HCT116 (cell line): Measurements from ENCODE around the gene CLEC3B. TPM values are rescaled to one million over a fixed set of nuclear protein-coding genes. Genes with fewer than 3 reads are reported as not detected.
A peak's percentile ranks its signal among the peaks of the same experiment; 100 is the strongest.

Experiments
- ATAC-seq: fragments of 200-7000 bp; cut with Tn5 transposase; 2 replicates; pipeline ENCODE4 v1.9.1; 2020; ENCODE audit warnings: mild to moderate bottlenecking, moderate library complexity
- BruUV-seq: library from RNA; stranded (reverse); fragments of 400-500 nt; replicated peaks from 2 replicates; lab custom pipeline; 2021; lab: Mats Ljungman, UMichigan
- CTCF ChIA-PET: fragments of 300-600 bp; sonication (Branson Sonifier 250); formaldehyde crosslinking; loops from one replicate; lab custom pipeline; 2021; ENCODE audit warnings: antibody characterized with exemption; lab: Charles Lee
- POLR2A ChIA-PET: fragments of 300-600, 350-600 bp; sonication (Branson Sonifier 250); formaldehyde crosslinking; loops from one replicate; lab custom pipeline; 2021; ENCODE audit warnings: antibody characterized with exemption; lab: Charles Lee
- RAD21 ChIA-PET, 2 experiments: fragments of 300-600 bp; sonication (Branson Sonifier 250); formaldehyde crosslinking; loops; one replicate each; lab custom pipeline; 2023; ENCODE audit warnings: low total read pairs in 2 of 2; ENCODE audit not compliant: uncharacterized antibody in 2 of 2, unreplicated experiment in 2 of 2, low non-redundant PET in 1 of 2; lab: Charles Lee
- DNase-seq: peaks from one replicate; pipeline ENCODE4 v3.0.0-alpha.2; 2010; ENCODE audit warnings: low read depth, low spot score
- H2AFZ ChIP-seq: fragments of 200-600 bp; shearing (Covaris generic), sonication (generic); 2 replicates; pipeline ENCODE4 v1.6.1; 2017; ENCODE audit warnings: low read depth, mixed run types, mixed read lengths, antibody characterized with exemption, low read length; ENCODE audit not compliant: poor library complexity, severe bottlenecking
- H3K27ac ChIP-seq: 2 replicates; pipeline ENCODE4 v1.5.1; 2012; ENCODE audit warnings: low read depth, low read length
- H3K27me3 ChIP-seq: fragments of 200-600 bp; sonication (generic); 2 replicates; pipeline ENCODE4 v1.6.1; 2016; ENCODE audit warnings: mixed run types, low read length, mixed read lengths; ENCODE audit not compliant: insufficient read depth
- H3K36me3 ChIP-seq, 2 experiments: fragments of 200-500 bp in 1 of 2; fragments of 200-600 bp in 1 of 2; sonication (Bioruptor generic) in 1 of 2; sonication (generic) in 1 of 2; 2 replicates each; pipeline versions ENCODE4 v1.5.1 to v1.6.1; 2014 to 2016; ENCODE audit warnings: low read length in 2 of 2, inconsistent platforms in 1 of 2, mixed read lengths in 1 of 2, mixed run types in 1 of 2; ENCODE audit not compliant: insufficient read depth in 2 of 2, control insufficient read depth in 1 of 2
- H3K4me1 ChIP-seq, 2 experiments: fragments of 200-600 bp in 1 of 2; sonication (generic) in 1 of 2; 2 replicates each; pipeline versions ENCODE4 v1.5.1 to v1.6.1; 2012 to 2017; ENCODE audit warnings: low read length in 2 of 2, inconsistent platforms in 1 of 2, mild to moderate bottlenecking in 1 of 2, mixed read lengths in 1 of 2, mixed run types in 1 of 2, moderate library complexity in 1 of 2; ENCODE audit not compliant: insufficient read depth in 2 of 2, control insufficient read depth in 1 of 2
- H3K4me2 ChIP-seq: fragments of 200-600 bp; sonication (generic); 2 replicates; pipeline ENCODE4 v1.6.1; 2017; ENCODE audit warnings: mixed run types, low read length, mixed read lengths
- H3K4me3 ChIP-seq, 2 experiments: fragments of 200-600 bp in 1 of 2; sonication (generic) in 1 of 2; replicated peaks in 1 of 2; 2 replicates each; pipeline ENCODE4 v1.5.1; 2011 to 2016; ENCODE audit warnings: low read length in 2 of 2, control low read depth in 1 of 2, low read depth in 1 of 2, mild to moderate bottlenecking in 1 of 2, mixed read lengths in 1 of 2, mixed run types in 1 of 2
- H3K79me2 ChIP-seq: fragments of 200-600 bp; sonication (generic); 2 replicates; pipeline ENCODE4 v1.6.1; 2017; ENCODE audit warnings: mild to moderate bottlenecking, mixed run types, low read length, moderate library complexity, mixed read lengths; ENCODE audit not compliant: insufficient read depth
- H3K9ac ChIP-seq: fragments of 200-600 bp; sonication (generic); 2 replicates; pipeline ENCODE4 v1.6.1; 2016; ENCODE audit warnings: low read length, mixed read lengths
- H3K9me2 ChIP-seq: fragments of 200-600 bp; sonication (generic), shearing (Covaris generic); 2 replicates; pipeline ENCODE4 v1.6.1; 2017; ENCODE audit warnings: mixed run types, mild to moderate bottlenecking, moderate library complexity; ENCODE audit not compliant: insufficient read depth
- H3K9me3 ChIP-seq, 2 experiments: fragments of 200-500 bp in 1 of 2; fragments of 200-600 bp in 1 of 2; sonication (Bioruptor generic) in 1 of 2; sonication (generic) in 1 of 2; 2 replicates each; pipeline ENCODE4 v1.6.1; 2014 to 2017; ENCODE audit warnings: low read length in 2 of 2, mixed read lengths in 2 of 2, inconsistent platforms in 1 of 2, low read depth in 1 of 2, mild to moderate bottlenecking in 1 of 2, mixed run types in 1 of 2, moderate library complexity in 1 of 2; ENCODE audit not compliant: control insufficient read depth in 1 of 2, insufficient read depth in 1 of 2
- H4K20me1 ChIP-seq: fragments of 200-600 bp; sonication (generic), shearing (Covaris generic); 2 replicates; pipeline ENCODE4 v1.6.1; 2017; ENCODE audit warnings: mixed run types, mild to moderate bottlenecking, moderate library complexity; ENCODE audit not compliant: insufficient read depth
- CBX3 ChIP-seq: IDR thresholded peaks from 2 replicates; pipeline ENCODE4 v1.6.1; 2012; ENCODE audit warnings: low read depth
- CEBPB ChIP-seq: IDR thresholded peaks from 2 replicates; pipeline ENCODE4 v1.6.1; 2012; ENCODE audit warnings: low read depth
- EZH2 ChIP-seq: fragments of 200-600 bp; sonication (generic); IDR thresholded peaks from 2 replicates; pipeline ENCODE4 v1.6.1; 2017; ENCODE audit warnings: antibody characterized with exemption, mixed run types
- FOSL1 ChIP-seq: IDR thresholded peaks from 2 replicates; pipeline ENCODE4 v1.6.1; 2012; ENCODE audit warnings: low read depth
- POLR2A ChIP-seq: IDR thresholded peaks from 2 replicates; pipeline ENCODE4 v1.7.0; 2011; ENCODE audit warnings: borderline replicate concordance; ENCODE audit not compliant: insufficient read depth, insufficient read length; ENCODE audit errors: extremely low read depth
- POLR2AphosphoS5 ChIP-seq: IDR thresholded peaks from 2 replicates; pipeline ENCODE4 v1.6.1; 2011; ENCODE audit warnings: mild to moderate bottlenecking, low read depth, low read length, moderate library complexity
- RAD21 ChIP-seq: IDR thresholded peaks from 2 replicates; pipeline ENCODE4 v1.6.1; 2012; ENCODE audit warnings: low read depth, mild to moderate bottlenecking
- SIN3A ChIP-seq: IDR thresholded peaks from 2 replicates; pipeline ENCODE4 v1.6.1; 2012; ENCODE audit warnings: low read depth
- SRF ChIP-seq: IDR thresholded peaks from 2 replicates; pipeline ENCODE4 v1.6.1; 2012; ENCODE audit warnings: low read depth
- intact Hi-C: fragments of 100-400 bp; cut with micrococcal nuclease; formaldehyde crosslinking; loops from 2 replicates; pipeline ENCODE4 v1.10.0; 2022
- total RNA-seq: library from RNA; stranded (reverse); gene quantifications from one replicate; pipeline ENCODE4 v1.2.1, GENCODE V29; 2021; ENCODE audit not compliant: unreplicated experiment
- TF ChIP-seq, protein P1 (sequence below): IDR thresholded peaks from 2 replicates; pipeline ENCODE4 v1.6.1; 2011; ENCODE audit warnings: mild to moderate bottlenecking, low read length, moderate library complexity; ENCODE audit not compliant: insufficient replicate concordance; ENCODE audit errors: extremely low read depth
- TF ChIP-seq, protein P2 (sequence below), 3 experiments: fragments of 200-600 bp in 1 of 3; sonication (generic) in 1 of 3; IDR thresholded peaks in 2 of 3; conservative IDR thresholded peaks in 1 of 3; 2 replicates each; pipeline ENCODE4 v1.5.1; 2012 to 2017; ENCODE audit warnings: low read depth in 2 of 3, low read length in 2 of 3, antibody characterized with exemption in 1 of 3, borderline replicate concordance in 1 of 3, control low read depth in 1 of 3, mild to moderate bottlenecking in 1 of 3, mixed read lengths in 1 of 3, mixed run types in 1 of 3, moderate library complexity in 1 of 3; ENCODE audit not compliant: insufficient read depth in 1 of 3

Gene CLEC3B
- total RNA-seq, 1 experiment from 2014 or later: 0.57 TPM

DNA sequence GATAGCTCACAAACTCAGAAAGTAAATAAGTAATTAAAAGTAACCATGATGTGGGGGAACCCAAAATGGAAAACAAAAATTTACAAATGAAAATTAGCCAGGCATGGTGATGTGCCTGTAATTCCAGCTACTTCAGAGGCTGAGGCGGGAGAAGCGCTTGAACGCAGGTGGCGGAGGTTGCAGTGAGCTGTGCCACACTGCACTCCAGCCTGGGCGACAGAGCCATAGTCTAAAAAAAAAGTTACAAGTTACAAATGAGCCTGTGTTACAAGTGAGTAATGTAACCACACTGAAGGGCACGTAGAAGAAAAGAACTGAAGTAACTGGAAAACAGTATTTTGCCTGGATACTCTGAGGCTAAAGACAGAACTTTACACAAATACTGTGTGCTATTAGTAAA, 38.8 kb upstream of the CLEC3B start:
- H4K20me1 ChIP-seq: peaks cover 15% of the 10 kb centered on the region; the same call in 1 of the 2 replicates
- no peak for DNase-seq
- no peak overlapping the region for H3K27ac ChIP-seq
- RAD21 ChIA-PET: interaction anchor here in 1 of 2 experiments (0.6 kb wide), 1 partner anchor 524 kb away, joined by 3 read pairs; no protein-coding TSS in a partner anchor
- no peak overlapping the region for H2AFZ ChIP-seq
- peaks cover 85% of the 10 kb centered on the region for H3K79me2 ChIP-seq
- H3K9ac ChIP-seq: no peak overlapping the region
- intact Hi-C loops: no loop called here
- CTCF ChIA-PET: interaction anchor here (1.2 kb wide), 1 partner anchor 10 kb away, joined by 3 read pairs; no protein-coding TSS in a partner anchor
- ATAC-seq: no peak
- TF ChIP-seq FOSL1: no peak
- TF ChIP-seq SIN3A: no peak
- TF ChIP-seq POLR2AphosphoS5: no peak
- TF ChIP-seq CEBPB: no peak
- TF ChIP-seq, protein P1, sequence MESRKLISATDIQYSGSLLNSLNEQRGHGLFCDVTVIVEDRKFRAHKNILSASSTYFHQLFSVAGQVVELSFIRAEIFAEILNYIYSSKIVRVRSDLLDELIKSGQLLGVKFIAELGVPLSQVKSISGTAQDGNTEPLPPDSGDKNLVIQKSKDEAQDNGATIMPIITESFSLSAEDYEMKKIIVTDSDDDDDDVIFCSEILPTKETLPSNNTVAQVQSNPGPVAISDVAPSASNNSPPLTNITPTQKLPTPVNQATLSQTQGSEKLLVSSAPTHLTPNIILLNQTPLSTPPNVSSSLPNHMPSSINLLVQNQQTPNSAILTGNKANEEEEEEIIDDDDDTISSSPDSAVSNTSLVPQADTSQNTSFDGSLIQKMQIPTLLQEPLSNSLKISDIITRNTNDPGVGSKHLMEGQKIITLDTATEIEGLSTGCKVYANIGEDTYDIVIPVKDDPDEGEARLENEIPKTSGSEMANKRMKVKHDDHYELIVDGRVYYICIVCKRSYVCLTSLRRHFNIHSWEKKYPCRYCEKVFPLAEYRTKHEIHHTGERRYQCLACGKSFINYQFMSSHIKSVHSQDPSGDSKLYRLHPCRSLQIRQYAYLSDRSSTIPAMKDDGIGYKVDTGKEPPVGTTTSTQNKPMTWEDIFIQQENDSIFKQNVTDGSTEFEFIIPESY: no peak
- no peak for TF ChIP-seq CBX3
- no peak overlapping the region for H3K4me3 ChIP-seq
- peaks cover 2 to 29% of the 10 kb centered on the region in 2 experiments; a peak in 2 of 4 replicates for H3K36me3 ChIP-seq
- no TSS peak for BruUV-seq
- POLR2A ChIA-PET: interaction anchor here (1.6 kb wide), 1 partner anchor 11 kb away, joined by 6 read pairs; the partner anchor contains the start of genes EXOSC7 and ZDHHC3
- H3K9me2 ChIP-seq: no peaks in the 10 kb centered on the region
- no peaks in the 10 kb centered on the region for H3K9me3 ChIP-seq
- no peak overlapping the region for H3K4me2 ChIP-seq
- H3K27me3 ChIP-seq: no peaks in the 10 kb centered on the region
- peaks cover 13 to 24% of the 10 kb centered on the region in 2 experiments for H3K4me1 ChIP-seq

DNA sequence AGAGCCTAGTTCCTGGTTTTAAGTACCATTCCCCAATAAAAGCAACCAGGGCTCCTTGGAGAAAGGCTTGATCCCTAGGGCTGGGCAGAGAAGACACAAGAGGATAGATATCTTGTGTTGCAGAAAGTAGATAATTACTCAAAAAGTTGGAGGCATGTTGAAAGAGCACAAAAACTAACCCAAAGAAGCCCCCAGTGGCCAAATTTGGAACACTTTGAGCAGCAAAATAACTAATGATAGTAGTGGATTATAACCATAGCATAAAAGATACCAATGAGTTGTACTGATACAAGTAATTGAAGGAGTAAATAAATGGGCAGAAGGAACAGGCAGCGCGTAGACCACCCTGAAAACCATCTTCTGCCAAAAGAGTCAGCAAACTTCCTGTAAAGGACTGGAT, 38.0 kb upstream of the CLEC3B start:
- peaks cover 2 to 30% of the 10 kb centered on the region in 2 experiments; a peak in 2 of 4 replicates for H3K36me3 ChIP-seq
- no peak overlapping the region for H2AFZ ChIP-seq
- POLR2A ChIA-PET: interaction anchor here (1.6 kb wide), 1 partner anchor 12 kb away, joined by 6 read pairs; the partner anchor contains the start of genes EXOSC7 and ZDHHC3
- no peaks in the 10 kb centered on the region for H3K27me3 ChIP-seq
- no peak overlapping the region for H3K9ac ChIP-seq
- no peaks in the 10 kb centered on the region for H3K9me3 ChIP-seq
- BruUV-seq: no TSS peak
- TF ChIP-seq EZH2 (no peak), RAD21 (peak; percentile 34; the same call in 1 of the 2 replicates), SRF (no peak), POLR2A (no peak)
- TF ChIP-seq, protein P2, sequence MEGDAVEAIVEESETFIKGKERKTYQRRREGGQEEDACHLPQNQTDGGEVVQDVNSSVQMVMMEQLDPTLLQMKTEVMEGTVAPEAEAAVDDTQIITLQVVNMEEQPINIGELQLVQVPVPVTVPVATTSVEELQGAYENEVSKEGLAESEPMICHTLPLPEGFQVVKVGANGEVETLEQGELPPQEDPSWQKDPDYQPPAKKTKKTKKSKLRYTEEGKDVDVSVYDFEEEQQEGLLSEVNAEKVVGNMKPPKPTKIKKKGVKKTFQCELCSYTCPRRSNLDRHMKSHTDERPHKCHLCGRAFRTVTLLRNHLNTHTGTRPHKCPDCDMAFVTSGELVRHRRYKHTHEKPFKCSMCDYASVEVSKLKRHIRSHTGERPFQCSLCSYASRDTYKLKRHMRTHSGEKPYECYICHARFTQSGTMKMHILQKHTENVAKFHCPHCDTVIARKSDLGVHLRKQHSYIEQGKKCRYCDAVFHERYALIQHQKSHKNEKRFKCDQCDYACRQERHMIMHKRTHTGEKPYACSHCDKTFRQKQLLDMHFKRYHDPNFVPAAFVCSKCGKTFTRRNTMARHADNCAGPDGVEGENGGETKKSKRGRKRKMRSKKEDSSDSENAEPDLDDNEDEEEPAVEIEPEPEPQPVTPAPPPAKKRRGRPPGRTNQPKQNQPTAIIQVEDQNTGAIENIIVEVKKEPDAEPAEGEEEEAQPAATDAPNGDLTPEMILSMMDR (IDR thresholded peaks at IDR 0.05 in 2 of 3, conservative IDR thresholded peaks at IDR 0.05 in 1 of 3; ENCODE audit: borderline replicate concordance in 1 of 3, insufficient read depth in 1 of 3, low read depth in 2 of 3, low read length in 2 of 3): peak; percentile 7 to 65 (median 59); a peak in 4 of 6 replicates
- TF ChIP-seq, all 23 proteins: peak for 2
- Histone ChIP-seq H3K27ac (no peak overlapping the region), H3K4me3 (no peak overlapping the region), H3K4me2 (no peak overlapping the region), H3K4me1 (peaks cover 13 to 24% of the 10 kb centered on the region in 2 experiments), H3K9me2 (no peaks in the 10 kb centered on the region), H4K20me1 (peaks cover 15% of the 10 kb centered on the region; the same call in 1 of the 2 replicates), H3K79me2 (peaks cover 85% of the 10 kb centered on the region)
- RAD21 ChIA-PET: no interaction called here
- CTCF ChIA-PET: interaction anchor here (1.2 kb wide), 1 partner anchor 10 kb away, joined by 3 read pairs; no protein-coding TSS in a partner anchor
- intact Hi-C loops: no loop called here
- ATAC-seq (peak; percentile 49; the same call in 1 of the 2 replicates), DNase-seq (no peak)
